Upper lobe of left lung (tissue), 4 donors: Measurements from ENCODE around the gene ADSS1.

ENCODE experiments used
- POLR2A ChIP-seq, 4 donors: fragments of 450-650 bp; IDR thresholded peaks; one replicate each; pipeline ENCODE4 v1.5.1; 2016 to 2017; ENCODE audit warnings: antibody characterized with exemption in 4 of 4, mild to moderate bottlenecking in 2 of 4
- TF ChIP-seq, protein P1 (sequence below), 6 experiments: fragments of 450-650 bp in 4 of 6; fragments of 200-600 bp in 2 of 6; sonication (generic) in 2 of 6; IDR thresholded peaks; one replicate each; pipeline ENCODE4 v1.5.1; 2016 to 2019; ENCODE audit warnings: antibody characterized with exemption in 6 of 6

- TF ChIP-seq, protein P1, sequence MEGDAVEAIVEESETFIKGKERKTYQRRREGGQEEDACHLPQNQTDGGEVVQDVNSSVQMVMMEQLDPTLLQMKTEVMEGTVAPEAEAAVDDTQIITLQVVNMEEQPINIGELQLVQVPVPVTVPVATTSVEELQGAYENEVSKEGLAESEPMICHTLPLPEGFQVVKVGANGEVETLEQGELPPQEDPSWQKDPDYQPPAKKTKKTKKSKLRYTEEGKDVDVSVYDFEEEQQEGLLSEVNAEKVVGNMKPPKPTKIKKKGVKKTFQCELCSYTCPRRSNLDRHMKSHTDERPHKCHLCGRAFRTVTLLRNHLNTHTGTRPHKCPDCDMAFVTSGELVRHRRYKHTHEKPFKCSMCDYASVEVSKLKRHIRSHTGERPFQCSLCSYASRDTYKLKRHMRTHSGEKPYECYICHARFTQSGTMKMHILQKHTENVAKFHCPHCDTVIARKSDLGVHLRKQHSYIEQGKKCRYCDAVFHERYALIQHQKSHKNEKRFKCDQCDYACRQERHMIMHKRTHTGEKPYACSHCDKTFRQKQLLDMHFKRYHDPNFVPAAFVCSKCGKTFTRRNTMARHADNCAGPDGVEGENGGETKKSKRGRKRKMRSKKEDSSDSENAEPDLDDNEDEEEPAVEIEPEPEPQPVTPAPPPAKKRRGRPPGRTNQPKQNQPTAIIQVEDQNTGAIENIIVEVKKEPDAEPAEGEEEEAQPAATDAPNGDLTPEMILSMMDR (IDR thresholded peaks at IDR 0.05): no peak
- TF ChIP-seq POLR2A (IDR thresholded peaks at IDR 0.05): no peak
Measured at GRCh38 chr14:104775073-104775489, 51.1 kb downstream of the ADSS1 start.
